K562 (cell line): ENCODE data around the gene HRNR. TPM values are rescaled to one million over a fixed set of nuclear protein-coding genes. Genes with fewer than 3 reads are reported as not detected.

Experiments used
- ATAC-seq: fragments of 200-7000 bp; cut with Tn5 transposase; 3 replicates; pipeline ENCODE4 v1.9.1; 2020; ENCODE audit warnings: moderate library complexity
- BruUV-seq: library from RNA; stranded (reverse); fragments of 400-500 nt; replicated peaks from 2 replicates; lab custom pipeline; 2021; lab: Mats Ljungman, UMichigan
- CTCF ChIA-PET: fragments of 300-600 bp; formaldehyde crosslinking; extraction: SDS; loops from one replicate; lab custom pipeline; 2021; ENCODE audit warnings: low intra/inter-chr PET ratio; lab: Yijun Ruan, JAX
- POLR2A ChIA-PET: fragments of 300-600, 350-650 bp; sonication (Branson Sonifier 250); formaldehyde crosslinking; extraction: SDS; loops from one replicate; lab custom pipeline; 2021; ENCODE audit warnings: antibody characterized with exemption, inconsistent platforms; lab: Yijun Ruan, JAX
- DNase-seq, 4 experiments: peaks; one replicate each; pipeline versions ENCODE4 v3.0.0 to v3.0.0-alpha.2; 2011 to 2018; ENCODE audit warnings: low spot score in 3 of 4, mixed read lengths in 3 of 4; ENCODE audit errors: extremely low read depth in 1 of 4
- FAIRE-seq: peaks from 2 replicates; lab custom pipeline; 2011; peaks lifted over from hg19 to GRCh38; lab: Jason Lieb, UNC
- H2AFZ ChIP-seq: 2 replicates; pipeline ENCODE4 v1.6.0; 2011; ENCODE audit warnings: low read depth, low read length, control low read depth, inconsistent platforms
- H3K27ac ChIP-seq: fragments of 200-600 bp; 3 replicates; pipeline ENCODE4 v1.8.0; 2011; ENCODE audit warnings: low read depth, mild to moderate bottlenecking, control low read depth, inconsistent platforms, low read length, moderate library complexity, mixed read lengths; ENCODE audit errors: extremely low read depth
- H3K27me3 ChIP-seq, 2 experiments: fragments of 300-600 bp in 1 of 2; 2 replicates in 1 of 2; 3 replicates in 1 of 2; pipeline versions ENCODE4 v1.6.0 to v1.8.0; 2011; ENCODE audit warnings: inconsistent platforms in 2 of 2, low read length in 2 of 2, mild to moderate bottlenecking in 1 of 2, mixed read lengths in 1 of 2, moderate library complexity in 1 of 2; ENCODE audit not compliant: control insufficient read depth in 2 of 2, insufficient read depth in 2 of 2
- H3K36me3 ChIP-seq: fragments of 300-600 bp; 3 replicates; pipeline ENCODE4 v1.8.0; 2011; ENCODE audit warnings: mild to moderate bottlenecking, low read length, inconsistent platforms; ENCODE audit not compliant: control insufficient read depth, insufficient read depth
- H3K4me1 ChIP-seq, 2 experiments: fragments of 200-600 bp in 1 of 2; replicated peaks in 1 of 2; 2 replicates in 1 of 2; 3 replicates in 1 of 2; pipeline versions ENCODE4 v1.5.1 to v1.8.0; 2011; ENCODE audit warnings: inconsistent platforms in 2 of 2, low read length in 2 of 2, mild to moderate bottlenecking in 1 of 2, mixed read lengths in 1 of 2, moderate library complexity in 1 of 2; ENCODE audit not compliant: control insufficient read depth in 2 of 2, insufficient read depth in 2 of 2
- H3K4me2 ChIP-seq: 2 replicates; pipeline ENCODE4 v1.6.1; 2011; ENCODE audit warnings: low read length, control low read depth, inconsistent platforms, mixed read lengths; ENCODE audit not compliant: insufficient read depth
- H3K4me3 ChIP-seq: fragments of 200-600 bp; sonication (generic), shearing (Covaris generic); 2 replicates; pipeline ENCODE4 v1.5.1; 2016; ENCODE audit warnings: control low read depth, inconsistent platforms
- H3K79me2 ChIP-seq: fragments of 200-600 bp; 3 replicates; pipeline ENCODE4 v1.8.0; 2011; ENCODE audit warnings: low read length, inconsistent platforms; ENCODE audit not compliant: control insufficient read depth, insufficient read depth
- H3K9ac ChIP-seq, 2 experiments: 2 replicates each; pipeline versions ENCODE4 v1.6.0 to v1.6.1; 2011; ENCODE audit warnings: low read depth in 2 of 2, low read length in 2 of 2, control low read depth in 1 of 2, inconsistent platforms in 1 of 2, mild to moderate bottlenecking in 1 of 2, mixed read lengths in 1 of 2; ENCODE audit not compliant: insufficient read depth in 1 of 2
- H3K9me1 ChIP-seq: one replicate; pipeline ENCODE4 v1.6.0; 2011; ENCODE audit warnings: inconsistent platforms, mild to moderate bottlenecking, low read length, moderate library complexity; ENCODE audit not compliant: control insufficient read depth, insufficient read depth
- H3K9me3 ChIP-seq: replicated peaks from 2 replicates; pipeline ENCODE4 v1.5.1; 2011; ENCODE audit warnings: low read depth, low read length, inconsistent platforms; ENCODE audit not compliant: control insufficient read depth, insufficient read depth
- H4K20me1 ChIP-seq: replicated peaks from 2 replicates; pipeline ENCODE4 v1.6.1; 2011; ENCODE audit warnings: low read length, inconsistent platforms, mixed read lengths; ENCODE audit not compliant: control insufficient read depth, insufficient read depth
- BRD9 ChIP-seq: fragments of 450-650 bp; IDR thresholded peaks from 2 replicates; pipeline ENCODE4 v1.6.1; 2018; ENCODE audit warnings: low read depth; ENCODE audit not compliant: partially characterized antibody
- DEAF1 ChIP-seq: fragments of 450-650 bp; formaldehyde crosslinking; IDR thresholded peaks from 2 replicates; pipeline ENCODE4 v1.4.0; 2020; ENCODE audit warnings: mild to moderate bottlenecking, moderate library complexity
- HDAC8 ChIP-seq: fragments of 450-650 bp; IDR thresholded peaks from 2 replicates; pipeline ENCODE4 v1.6.1; 2016; ENCODE audit warnings: mild to moderate bottlenecking, missing genetic modification characterization, moderate library complexity, missing compliant biosample characterization
- HNRNPLL ChIP-seq: fragments of 200-400 bp; formaldehyde crosslinking; IDR thresholded peaks from 2 replicates; pipeline ENCODE4 v1.6.1; 2017; ENCODE audit warnings: low read length, low read depth, mild to moderate bottlenecking; ENCODE audit not compliant: poor library complexity, severe bottlenecking
- JUND ChIP-seq, 2 experiments: IDR thresholded peaks; 2 replicates in 1 of 2; 3 replicates in 1 of 2; pipeline ENCODE4 v1.6.1; 2011; ENCODE audit warnings: borderline replicate concordance in 2 of 2, low read depth in 2 of 2, low read length in 2 of 2, improper control_type of control experiment in 1 of 2, missing biosample characterization in 1 of 2, missing genetic modification characterization in 1 of 2, missing genetic modification reagents in 1 of 2
- KLF10 ChIP-seq: fragments of 250-450 bp; sonication (Bioruptor Pico); IDR thresholded peaks from 2 replicates; pipeline ENCODE4 v1.6.1; 2021; ENCODE audit warnings: matching md5 sums
- MBD2 ChIP-seq: sonication (generic); IDR thresholded peaks from 2 replicates; pipeline ENCODE4 v1.6.1; 2016; ENCODE audit warnings: low read depth, borderline replicate concordance
- MTA2 ChIP-seq: fragments of 450-650 bp; IDR thresholded peaks from 2 replicates; pipeline ENCODE4 v1.6.1; 2016; ENCODE audit warnings: low read depth
- NCOA1 ChIP-seq: fragments of 450-650 bp; IDR thresholded peaks from 2 replicates; pipeline ENCODE4 v1.6.1; 2016; ENCODE audit warnings: low read depth
- NEUROD1 ChIP-seq: fragments of 150-350 bp; IDR thresholded peaks from 2 replicates; pipeline ENCODE4 v1.6.1; 2014; ENCODE audit warnings: borderline replicate concordance, low read length, low read depth; ENCODE audit not compliant: partially characterized antibody
- PHF8 ChIP-seq: fragments of 200-600 bp; sonication (generic); IDR thresholded peaks from 2 replicates; pipeline ENCODE4 v1.6.1; 2012; ENCODE audit warnings: mixed run types, mild to moderate bottlenecking, inconsistent platforms, low read length, moderate library complexity, borderline replicate concordance
- POLR2AphosphoS5 ChIP-seq: IDR thresholded peaks from 2 replicates; pipeline ENCODE4 v1.6.1; 2011; ENCODE audit warnings: mild to moderate bottlenecking, low read depth, low read length, moderate library complexity; ENCODE audit not compliant: control insufficient read depth, insufficient read depth
- PRDM10 ChIP-seq: fragments of 450-650 bp; IDR thresholded peaks from 2 replicates; pipeline ENCODE4 v1.6.1; 2018; ENCODE audit not compliant: partially characterized antibody
- RAD51 ChIP-seq: fragments of 450-650 bp; IDR thresholded peaks from 2 replicates; pipeline ENCODE4 v1.7.1; 2016; ENCODE audit warnings: low read depth, mild to moderate bottlenecking, borderline replicate concordance
- SIX5 ChIP-seq, 2 experiments: IDR thresholded peaks; 2 replicates each; pipeline ENCODE4 v1.6.1; 2011; ENCODE audit warnings: low read length in 2 of 2, borderline replicate concordance in 1 of 2, low read depth in 1 of 2, mild to moderate bottlenecking in 1 of 2, moderate library complexity in 1 of 2; ENCODE audit not compliant: insufficient read depth in 1 of 2
- TAF15 ChIP-seq: fragments of 200-400 bp; formaldehyde crosslinking; IDR thresholded peaks from 2 replicates; pipeline ENCODE4 v1.6.1; 2017; ENCODE audit warnings: mild to moderate bottlenecking, low read depth, low read length, moderate library complexity
- ZNF175 ChIP-seq: fragments of 200-800 bp; sonication (Bioruptor generic); IDR thresholded peaks from 2 replicates; pipeline ENCODE4 v1.6.1; 2016; ENCODE audit warnings: low read depth, mild to moderate bottlenecking, missing genetic modification characterization, missing compliant biosample characterization
- WGBS: fragments of 100-300 bp; shearing (Covaris generic); methylation state at CpG from one replicate; pipeline ENCODE4 v1.1.6; 2016; ENCODE audit warnings: low coverage, mixed read lengths; ENCODE audit not compliant: insufficient coverage; ENCODE audit errors: missing lambda C conversion rate; 5-methylcytosine and 5-hydroxymethylcytosine counted together
- in situ Hi-C: fragments of 300-500 bp; cut with MboI; formaldehyde crosslinking; loops from 4 replicates; pipeline ENCODE4 v1.15.0; 2018; ENCODE audit warnings: inconsistent platforms, mixed read lengths
- intact Hi-C: fragments of 100-400 bp; cut with micrococcal nuclease; formaldehyde crosslinking; loops from 2 replicates; pipeline ENCODE4 v1.14.2; 2022
- polyA plus RNA-seq, 8 experiments: library from polyadenylated mRNA; depleted of rRNA in 4 of 8; stranded (reverse) in 5 of 8; unstranded in 3 of 8; fragments of >200 nt; fragmentation: Nextera tagmentation in 2 of 8; fragmentation: Illumina TruSeq in 1 of 8; extraction: Ambion mirVana in 2 of 8; extraction: Trizol in 1 of 8; gene quantifications; 2 replicates each; pipeline versions ENCODE4 v1.2.1 to v1.2.3, GENCODE V29; 2011 to 2014; ENCODE audit warnings: inconsistent platforms in 1 of 8, missing spikeins in 1 of 8
- total RNA-seq, 7 experiments: library from RNA; depleted of rRNA in 6 of 7; stranded (reverse); fragments of >200 nt in 6 of 7; fragmentation: Illumina TruSeq in 2 of 7; extraction: Trizol in 2 of 7; gene quantifications; 2 replicates each; pipeline versions ENCODE4 v1.2.1 to v1.2.3, GENCODE V29; 2011 to 2021; ENCODE audit warnings: low replicate concordance in 1 of 7

HRNR gene
- total and polyA plus RNA-seq, 9 of the 15 experiments (the other 6 are each of a cell fraction or from before 2014, with no cell fraction given): not detected

GRCh38 chr1:152166966-152167365 is 57.0 kb downstream of the HRNR start:
- Histone ChIP-seq H3K27ac (no peak overlapping the region), H3K4me3 (no peak overlapping the region), H3K36me3 (no peaks in the 10 kb centered on the region), H3K27me3 (no peaks in the 10 kb centered on the region), H3K9me3 (no peaks in the 10 kb centered on the region), H2AFZ (no peak overlapping the region), H3K4me2 (no peak overlapping the region), H3K9ac (no peak overlapping the region), H4K20me1 (no peaks in the 10 kb centered on the region), H3K79me2 (no peaks in the 10 kb centered on the region), H3K9me1 (no peaks in the 10 kb centered on the region), H3K4me1 (no peaks in the 10 kb centered on the region)
- in situ Hi-C loops: no loop called here
- ChIA-PET CTCF (no interaction called here), POLR2A (no interaction called here)
- ATAC-seq: no peak
- WGBS: 0% methylated on average over 1 of the region's 1 CpG
- DNase-seq: no peak
- intact Hi-C loops: no loop called here
- BruUV-seq: no TSS peak
- no peak for FAIRE-seq
- TF ChIP-seq NEUROD1 (no peak), KLF10 (no peak), MBD2 (no peak), HDAC8 (no peak), SIX5 (IDR thresholded peaks at IDR 0.05; ENCODE audit: borderline replicate concordance in 1 of 2, insufficient read depth in 1 of 2, low read depth in 1 of 2, low read length in 2 of 2) (no peak), POLR2AphosphoS5 (no peak), RAD51 (no peak), PHF8 (no peak), HNRNPLL (no peak), PRDM10 (no peak), ZNF175 (no peak), TAF15 (no peak), NCOA1 (no peak), BRD9 (no peak), DEAF1 (CRISPR knock-in tag) (no peak), MTA2 (no peak), JUND (IDR thresholded peaks at IDR 0.05; ENCODE audit: borderline replicate concordance, low read depth, low read length) (no peak), JUND (tag; IDR thresholded peaks at IDR 0.05; ENCODE audit: borderline replicate concordance, low read depth, low read length) (no peak)
